Small intestine (tissue), 7 donors: ENCODE data around the gene AOC3. TPM values are rescaled to one million over a fixed set of nuclear protein-coding genes. Genes with fewer than 3 reads are reported as not detected.
"Not testable (repeated sequence)": the region's sequence is repeated elsewhere in the genome, so short reads cannot be mapped to it uniquely, and the experiment has no call there.

Experiments
- DNase-seq, 2 donors: peaks; one replicate each; pipeline versions ENCODE4 v3.0.0 to v3.0.0-alpha.2; 2013
- FAIRE-seq: peaks from 2 replicates; lab custom pipeline; 2012; peaks lifted over from hg19 to GRCh38; lab: Jason Lieb, UNC
- H3K27ac ChIP-seq, 3 donors: one replicate each; pipeline ENCODE4 v1.5.1; 2013; ENCODE audit warnings: low read length in 2 of 3, mild to moderate bottlenecking in 2 of 3, control low read depth in 1 of 3, inconsistent platforms in 1 of 3, low read depth in 1 of 3, moderate library complexity in 1 of 3
- H3K27me3 ChIP-seq, 3 donors: one replicate each; pipeline ENCODE4 v1.6.1; 2013; ENCODE audit warnings: low read length in 3 of 3, inconsistent platforms in 1 of 3; ENCODE audit not compliant: control insufficient read depth in 3 of 3, insufficient read depth in 3 of 3
- H3K36me3 ChIP-seq, 3 donors: one replicate each; pipeline ENCODE4 v1.6.1; 2013; ENCODE audit warnings: low read length in 3 of 3, inconsistent platforms in 1 of 3, low read depth in 1 of 3, mild to moderate bottlenecking in 1 of 3, moderate library complexity in 1 of 3; ENCODE audit not compliant: control insufficient read depth in 3 of 3, insufficient read depth in 2 of 3
- H3K4me1 ChIP-seq, 3 donors: one replicate each; pipeline ENCODE4 v1.6.1; 2013; ENCODE audit warnings: low read length in 2 of 3, inconsistent platforms in 1 of 3, low read depth in 1 of 3, mild to moderate bottlenecking in 1 of 3, moderate library complexity in 1 of 3; ENCODE audit not compliant: control insufficient read depth in 3 of 3, insufficient read depth in 2 of 3
- H3K4me3 ChIP-seq, 3 donors: one replicate each; pipeline ENCODE4 v1.5.1; 2013; ENCODE audit warnings: low read length in 3 of 3, control low read depth in 1 of 3, inconsistent platforms in 1 of 3, low read depth in 1 of 3, mild to moderate bottlenecking in 1 of 3, moderate library complexity in 1 of 3
- H3K9me3 ChIP-seq, 2 donors: one replicate each; pipeline ENCODE4 v1.6.1; 2013; ENCODE audit warnings: low read depth in 1 of 2, low read length in 1 of 2; ENCODE audit not compliant: control insufficient read depth in 2 of 2, insufficient read depth in 1 of 2
- WGBS, 3 donors: extraction: QIAGEN DNeasy Blood & Tissue Kit; methylation state at CpG; one replicate each; pipeline ENCODE4 v1.1.7; 2013; 5-methylcytosine and 5-hydroxymethylcytosine counted together
- polyA plus RNA-seq, 4 donors: library from polyadenylated mRNA; stranded (reverse) in 3 of 4; unstranded in 1 of 4; fragments of 200-250 nt in 3 of 4; fragments of 120-200 nt in 1 of 4; gene quantifications; one replicate each; pipeline versions ENCODE4 v1.2.1 to v1.2.3, GENCODE V29; 2013
- donor health status: healthy with polysubstance abuse.
- donor health status: control.
- donor health status: control.
- donor health status: Bipolar disorder and iron deficiency.
- donor health status: healthy.

Gene AOC3
- polyA plus RNA-seq, 4 donors = 1.3 to 30.0 (median 3.1) TPM

DNA sequence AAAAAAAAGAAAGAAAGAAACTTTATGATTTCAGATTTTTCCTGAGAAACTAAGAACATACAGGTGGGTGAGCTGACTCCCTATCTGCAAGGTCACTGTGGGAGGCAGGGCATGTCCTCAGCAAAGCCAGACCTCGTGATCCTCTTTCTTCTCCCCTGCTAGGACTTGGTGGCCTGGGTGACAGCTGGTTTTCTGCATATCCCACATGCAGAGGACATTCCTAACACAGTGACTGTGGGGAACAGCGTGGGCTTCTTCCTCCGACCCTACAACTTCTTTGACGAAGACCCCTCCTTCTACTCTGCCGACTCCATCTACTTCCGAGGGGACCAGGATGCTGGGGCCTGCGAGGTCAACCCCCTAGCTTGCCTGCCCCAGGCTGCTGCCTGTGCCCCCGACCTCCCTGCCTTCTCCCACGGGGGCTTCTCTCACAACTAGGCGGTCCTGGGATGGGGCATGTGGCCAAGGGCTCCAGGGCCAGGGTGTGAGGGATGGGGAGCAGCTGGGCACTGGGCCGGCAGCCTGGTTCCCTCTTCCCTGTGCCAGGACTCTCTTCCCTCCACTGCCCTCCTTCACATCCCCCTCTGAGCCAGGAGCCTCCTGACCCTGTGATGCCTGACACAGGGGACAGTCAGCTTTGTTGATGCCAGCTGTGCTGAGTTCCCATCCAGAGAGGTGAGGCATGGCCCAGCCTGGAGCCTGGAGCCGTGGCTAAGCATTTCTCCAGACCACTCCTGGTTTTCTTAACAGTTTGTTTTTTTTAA, 23.1 kb downstream of the AOC3 start:
- DNase-seq, FAIRE-seq, H3K36me3 ChIP-seq, H3K4me3 ChIP-seq, H3K27ac ChIP-seq, H3K27me3 ChIP-seq: not testable (repeated sequence)
- Histone ChIP-seq H3K4me1 (peaks cover 0 to 22% (median 6%) of the 10 kb centered on the region in 3 donors), H3K9me3 (peaks cover 0 to 16% of the 10 kb centered on the region in 2 donors)
- 79 to 92% (median 90%) methylated on average over 5 to 9 of the region's 12 CpGs for WGBS, 3 donors

DNA sequence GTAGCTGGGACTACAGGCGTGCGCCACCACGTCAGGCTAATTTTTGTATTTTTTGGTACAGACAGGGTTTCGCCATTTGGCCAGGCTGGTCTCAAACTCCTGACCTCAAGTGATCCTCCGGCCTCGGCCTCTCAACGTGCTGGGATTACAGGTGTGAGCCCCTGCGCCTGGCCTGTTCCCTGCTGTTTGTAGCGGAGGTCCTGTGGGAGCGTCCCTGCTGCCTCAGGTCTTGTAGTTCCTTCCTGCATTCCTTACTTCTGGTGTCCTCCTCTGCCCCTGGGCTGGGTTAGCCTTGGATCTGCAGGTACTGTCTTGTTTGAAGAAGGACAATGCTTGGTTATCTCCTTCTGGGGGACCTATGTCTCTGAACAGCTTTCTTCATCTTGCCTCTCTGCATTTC, 26.0 kb downstream of the AOC3 start:
- Histone ChIP-seq H3K9me3 (no peaks in the 10 kb centered on the region), H3K36me3 (no peaks in the 10 kb centered on the region), H3K4me3 (no peak overlapping the region), H3K27me3 (no peaks in the 10 kb centered on the region), H3K27ac (no peak overlapping the region), H3K4me1 (peaks cover 0 to 19% (median 5%) of the 10 kb centered on the region in 3 donors)
- WGBS, 3 donors = 95 to 99% (median 95%) methylated on average over 10 of the region's 10 CpGs
- no peak for FAIRE-seq
- DNase-seq = no peak

DNA sequence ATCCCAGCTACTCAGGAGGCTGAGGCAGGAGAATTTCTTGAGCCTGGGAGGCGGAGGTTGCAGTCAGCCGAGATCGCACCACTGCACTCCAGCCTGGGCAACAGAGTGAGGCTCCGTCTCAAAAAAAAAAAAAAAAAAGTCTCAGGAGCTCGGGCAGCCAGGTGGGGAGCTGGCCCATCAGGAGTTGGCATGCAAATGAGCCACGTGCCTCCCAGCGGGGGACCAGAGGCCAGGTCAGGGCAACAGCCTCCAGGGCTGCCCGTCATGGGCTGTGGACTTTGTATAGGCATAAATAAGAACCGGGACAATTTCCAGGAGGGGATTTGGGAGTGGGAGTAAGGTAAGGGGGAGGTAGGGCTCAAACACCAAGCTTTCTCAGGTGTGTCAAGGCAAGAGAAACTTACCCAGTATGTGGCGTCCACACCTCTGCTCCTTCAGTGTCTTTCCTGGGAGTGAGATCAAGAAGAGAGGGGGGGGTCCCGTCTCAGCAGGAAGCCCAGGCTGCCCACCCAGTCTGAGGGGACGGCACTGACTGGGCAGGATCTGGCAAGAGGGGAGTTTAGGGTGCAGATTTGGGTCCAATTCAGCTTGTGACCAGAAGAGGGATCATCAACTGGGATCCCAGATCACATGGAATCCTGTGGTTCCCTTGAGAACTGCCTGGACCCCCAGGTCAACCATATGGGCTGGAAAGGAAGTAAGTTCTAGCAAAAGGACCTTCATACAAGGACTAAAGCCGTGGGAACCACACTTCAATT, 27.3 kb downstream of the AOC3 start:
- DNase-seq (peak; percentile 72 to 73), FAIRE-seq (no peak)
- WGBS, 3 donors = 14 to 47% (median 23%) methylated on average over 12 to 13 of the region's 13 CpGs
- Histone ChIP-seq H3K4me1 (peaks cover 0 to 14% (median 2%) of the 10 kb centered on the region in 3 donors), H3K27ac (peak overlapping the region in 1 of 3 donors; percentile 12), H3K4me3 (no peak overlapping the region), H3K9me3 (no peaks in the 10 kb centered on the region), H3K36me3 (no peaks in the 10 kb centered on the region), H3K27me3 (no peaks in the 10 kb centered on the region)

DNA sequence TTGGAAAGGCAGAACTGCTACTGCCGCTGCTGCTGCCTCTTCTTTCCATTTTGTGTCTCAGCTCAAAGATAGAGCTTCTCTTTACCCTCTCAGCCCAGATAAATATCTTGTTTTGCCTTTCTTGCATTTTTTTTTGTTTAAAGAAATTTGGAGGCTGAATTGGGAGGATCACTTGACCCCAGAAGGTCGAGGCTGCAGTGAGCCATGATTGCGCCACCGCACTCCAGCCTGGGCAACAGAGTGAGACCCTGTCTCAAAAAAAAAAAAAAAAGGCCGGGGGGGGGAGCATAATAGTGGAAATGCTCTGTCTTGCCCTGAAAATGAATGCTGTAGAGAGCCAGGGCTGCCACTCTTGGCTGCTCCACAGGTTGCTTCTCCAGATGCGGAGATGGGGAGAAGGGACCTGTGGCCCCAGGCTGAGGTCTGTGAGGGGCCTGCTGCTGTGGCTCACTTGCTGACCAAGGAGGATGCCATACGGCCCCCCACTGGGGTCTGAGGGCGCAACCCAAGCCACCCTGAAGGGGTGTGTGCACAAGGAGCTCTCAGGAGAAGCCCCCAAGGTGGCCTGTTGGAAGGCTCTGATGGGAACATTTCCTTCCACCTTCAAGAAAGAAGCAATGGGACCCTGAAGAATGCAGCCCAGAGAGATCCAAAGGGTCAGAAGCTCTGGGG, 28.1 kb downstream of the AOC3 start:
- WGBS, 3 donors = 74 to 87% (median 79%) methylated on average over 8 of the region's 8 CpGs
- no peaks in the 10 kb centered on the region for H3K27me3 ChIP-seq
- peaks cover 0 to 14% (median 2%) of the 10 kb centered on the region in 3 donors for H3K4me1 ChIP-seq
- H3K27ac ChIP-seq = no peak overlapping the region
- DNase-seq (no peak), FAIRE-seq (no peak)
- H3K4me3 ChIP-seq = no peak overlapping the region
- no peaks in the 10 kb centered on the region for H3K9me3 ChIP-seq
- H3K36me3 ChIP-seq = no peaks in the 10 kb centered on the region

GRCh38 chr17:42879596-42879985, 28.6 kb downstream of the AOC3 start:
- WGBS, 3 donors = 65 to 78% (median 75%) methylated on average over 6 of the region's 6 CpGs
- no peak for FAIRE-seq

GRCh38 chr17:42880776-42881310, 29.8 kb downstream of the AOC3 start:
- DNase-seq (no peak), FAIRE-seq (no peak)
- H3K9me3 ChIP-seq = no peaks in the 10 kb centered on the region
- no peaks in the 10 kb centered on the region for H3K36me3 ChIP-seq
- 83 to 89% (median 84%) methylated on average over 5 of the region's 5 CpGs for WGBS, 3 donors
- peaks cover 0 to 15% (median 2%) of the 10 kb centered on the region in 3 donors for H3K4me1 ChIP-seq
- H3K27ac ChIP-seq = no peak overlapping the region
- H3K27me3 ChIP-seq = no peaks in the 10 kb centered on the region
- H3K4me3 ChIP-seq = no peak overlapping the region

More at GRCh38 chr17:42879596-42879985, 28.6 kb downstream of the AOC3 start:
- Histone ChIP-seq H3K9me3 (no peaks in the 10 kb centered on the region), H3K27me3 (no peaks in the 10 kb centered on the region), H3K4me1 (peaks cover 0 to 14% (median 2%) of the 10 kb centered on the region in 3 donors), H3K36me3 (no peaks in the 10 kb centered on the region), H3K4me3 (no peak overlapping the region), H3K27ac (no peak overlapping the region)
- DNase-seq = no peak

GRCh38 chr17:42881706-42882105, 30.7 kb downstream of the AOC3 start:
- DNase-seq, H3K36me3 ChIP-seq, H3K4me3 ChIP-seq, H3K27ac ChIP-seq, FAIRE-seq, H3K9me3 ChIP-seq, H3K27me3 ChIP-seq: not testable (repeated sequence)
- 88 to 93% (median 93%) methylated on average over 6 of the region's 6 CpGs for WGBS, 3 donors
- peaks cover 0 to 23% (median 4%) of the 10 kb centered on the region in 3 donors for H3K4me1 ChIP-seq

DNA sequence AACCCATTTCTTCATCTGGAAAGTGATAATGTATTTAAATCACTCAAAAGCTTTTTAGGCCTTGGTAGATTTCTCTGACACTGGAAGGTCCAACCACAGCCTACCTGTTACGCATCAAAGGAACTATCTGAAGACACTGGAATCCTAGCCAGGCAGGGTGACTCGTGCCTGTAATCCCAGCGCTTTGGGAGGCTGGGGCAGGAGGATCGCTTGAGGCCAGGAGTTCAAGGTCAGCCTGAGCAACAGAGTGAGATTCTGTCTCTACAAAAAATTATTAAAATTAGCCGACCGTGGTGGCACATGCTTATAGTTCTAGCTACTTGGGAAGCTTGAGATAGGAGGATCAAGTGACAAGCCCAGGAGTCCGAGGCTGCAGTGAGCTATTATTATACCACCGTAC, 31.2 kb downstream of the AOC3 start:
- no peaks in the 10 kb centered on the region for H3K36me3 ChIP-seq
- H3K27me3 ChIP-seq = no peaks in the 10 kb centered on the region
- H3K27ac ChIP-seq = no peak overlapping the region
- no peaks in the 10 kb centered on the region for H3K9me3 ChIP-seq
- FAIRE-seq (no peak), DNase-seq (no peak)
- 84 to 91% (median 86%) methylated on average over 8 of the region's 8 CpGs for WGBS, 3 donors
- H3K4me3 ChIP-seq = no peak overlapping the region
- H3K4me1 ChIP-seq = peaks cover 0 to 27% (median 4%) of the 10 kb centered on the region in 3 donors
